ENCODE results near the gene PRR5L.

The PRR5L gene

DNA sequence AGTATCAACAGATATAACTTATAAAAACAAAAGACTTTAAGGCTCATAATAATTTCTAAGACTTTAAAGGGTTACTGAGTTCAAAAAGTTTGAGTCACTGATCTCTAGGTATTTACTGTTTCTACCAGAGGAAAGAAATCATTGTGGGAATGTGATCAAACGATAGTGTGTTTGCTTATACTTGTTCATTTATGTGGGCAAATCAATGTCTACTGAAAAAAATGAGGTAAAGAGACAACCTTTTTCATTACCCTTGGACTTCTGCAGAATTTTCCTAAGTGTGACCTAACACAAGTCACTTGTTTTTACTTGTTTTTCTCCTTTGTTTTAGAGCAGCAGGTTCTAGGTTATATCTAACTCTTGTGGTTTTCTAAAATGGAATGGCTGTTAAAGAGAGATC, 65.4 kb downstream of the PRR5L start:
- no peaks in the 10 kb centered on the region for H3K36me3 ChIP-seq (ENCODE audit: control insufficient read depth, low read length)
- TF ChIP-seq EZH2phosphoT487 (IDR thresholded peaks at IDR 0.05; ENCODE audit: borderline replicate concordance, low read length) = no peak
- TF ChIP-seq, protein P1, sequence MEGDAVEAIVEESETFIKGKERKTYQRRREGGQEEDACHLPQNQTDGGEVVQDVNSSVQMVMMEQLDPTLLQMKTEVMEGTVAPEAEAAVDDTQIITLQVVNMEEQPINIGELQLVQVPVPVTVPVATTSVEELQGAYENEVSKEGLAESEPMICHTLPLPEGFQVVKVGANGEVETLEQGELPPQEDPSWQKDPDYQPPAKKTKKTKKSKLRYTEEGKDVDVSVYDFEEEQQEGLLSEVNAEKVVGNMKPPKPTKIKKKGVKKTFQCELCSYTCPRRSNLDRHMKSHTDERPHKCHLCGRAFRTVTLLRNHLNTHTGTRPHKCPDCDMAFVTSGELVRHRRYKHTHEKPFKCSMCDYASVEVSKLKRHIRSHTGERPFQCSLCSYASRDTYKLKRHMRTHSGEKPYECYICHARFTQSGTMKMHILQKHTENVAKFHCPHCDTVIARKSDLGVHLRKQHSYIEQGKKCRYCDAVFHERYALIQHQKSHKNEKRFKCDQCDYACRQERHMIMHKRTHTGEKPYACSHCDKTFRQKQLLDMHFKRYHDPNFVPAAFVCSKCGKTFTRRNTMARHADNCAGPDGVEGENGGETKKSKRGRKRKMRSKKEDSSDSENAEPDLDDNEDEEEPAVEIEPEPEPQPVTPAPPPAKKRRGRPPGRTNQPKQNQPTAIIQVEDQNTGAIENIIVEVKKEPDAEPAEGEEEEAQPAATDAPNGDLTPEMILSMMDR (IDR thresholded peaks at IDR 0.05; ENCODE audit: low read depth, low read length, poor library complexity, severe bottlenecking) = no peak
- no peaks in the 10 kb centered on the region for H3K79me2 ChIP-seq (ENCODE audit: control insufficient read depth, low read length)
- no peak overlapping the region for H3K4me2 ChIP-seq (ENCODE audit: low read length)
- H3F3A ChIP-seq (ENCODE audit: control insufficient read depth, insufficient read depth) = no peaks in the 10 kb centered on the region
- H3K27ac ChIP-seq (ENCODE audit: low read depth, low read length) = no peak overlapping the region
- H4K20me1 ChIP-seq (ENCODE audit: control insufficient read depth, insufficient read depth, low read depth, low read length) = no peaks in the 10 kb centered on the region
- no peaks in the 10 kb centered on the region for H3K9me2 ChIP-seq (replicated peaks; ENCODE audit: control insufficient read depth, low read length)
- peaks cover 24% of the 10 kb centered on the region for H3K27me3 ChIP-seq (ENCODE audit: control insufficient read depth, low read length)
- no peak overlapping the region for H3K4me3 ChIP-seq (ENCODE audit: low read length)
- H3K9me3 ChIP-seq (ENCODE audit: control insufficient read depth, insufficient read depth, low read length) = no peaks in the 10 kb centered on the region
- peaks cover 8% of the 10 kb centered on the region for H3K4me1 ChIP-seq (ENCODE audit: control insufficient read depth, low read length)

DNA sequence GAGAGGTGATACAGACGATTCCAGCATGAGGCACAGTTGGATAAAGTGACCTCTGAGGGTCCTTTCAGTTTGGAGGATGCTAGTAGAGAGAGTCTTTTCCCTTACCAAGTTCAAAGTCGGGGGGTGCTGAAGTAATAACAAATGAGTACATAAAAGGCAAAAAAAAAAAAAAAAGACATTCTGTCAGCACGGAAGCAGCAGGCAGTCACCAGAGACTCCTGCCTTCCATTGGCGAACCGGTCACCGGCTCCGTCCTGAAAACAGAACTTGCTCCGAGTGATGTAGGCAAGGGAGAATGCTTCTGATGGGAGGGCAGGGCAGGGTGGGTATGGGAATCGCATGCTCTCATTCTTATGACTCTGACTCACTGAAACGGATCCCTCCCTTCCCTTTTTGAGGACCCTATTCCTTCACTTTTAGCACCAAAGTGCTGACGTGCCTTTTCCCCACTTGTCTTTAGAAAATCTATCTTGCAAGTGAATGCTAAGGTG, 65.9 kb downstream of the PRR5L start:
- Histone ChIP-seq H4K20me1 (ENCODE audit: control insufficient read depth, insufficient read depth, low read depth, low read length) (no peaks in the 10 kb centered on the region), H3F3A (ENCODE audit: control insufficient read depth, insufficient read depth) (no peaks in the 10 kb centered on the region), H3K27ac (ENCODE audit: low read depth, low read length) (no peak overlapping the region), H3K4me2 (ENCODE audit: low read length) (no peak overlapping the region), H3K9me2 (replicated peaks; ENCODE audit: control insufficient read depth, low read length) (no peaks in the 10 kb centered on the region), H3K27me3 (ENCODE audit: control insufficient read depth, low read length) (peaks cover 24% of the 10 kb centered on the region), H3K79me2 (ENCODE audit: control insufficient read depth, low read length) (no peaks in the 10 kb centered on the region), H3K4me1 (ENCODE audit: control insufficient read depth, low read length) (peaks cover 8% of the 10 kb centered on the region), H3K9me3 (ENCODE audit: control insufficient read depth, insufficient read depth, low read length) (no peaks in the 10 kb centered on the region), H3K4me3 (ENCODE audit: low read length) (no peak overlapping the region), H3K36me3 (ENCODE audit: control insufficient read depth, low read length) (no peaks in the 10 kb centered on the region)
- TF ChIP-seq EZH2phosphoT487 (IDR thresholded peaks at IDR 0.05; ENCODE audit: borderline replicate concordance, low read length) = no peak
- TF ChIP-seq, protein P1 (IDR thresholded peaks at IDR 0.05; ENCODE audit: low read depth, low read length, poor library complexity, severe bottlenecking) = no peak

DNA sequence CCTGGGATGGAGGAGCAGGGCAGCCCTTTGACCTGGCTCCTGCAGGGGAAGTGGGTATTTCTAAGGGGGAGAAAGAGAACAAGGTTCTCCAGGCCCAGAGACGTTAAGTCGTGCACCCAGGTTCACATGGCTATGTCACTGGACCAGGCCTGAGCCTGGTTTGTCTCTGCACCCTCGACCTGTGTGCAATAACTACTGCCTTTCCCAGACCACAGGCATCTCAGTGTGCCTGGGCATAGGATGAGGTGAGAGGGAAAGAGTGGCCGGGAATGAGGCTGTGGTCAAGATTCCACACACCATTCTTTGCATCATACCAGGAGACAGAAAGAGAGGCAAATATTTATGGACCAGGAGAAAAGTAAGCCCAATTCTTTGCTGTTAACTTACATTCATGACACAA, 66.8 kb downstream of the PRR5L start:
- H3K4me3 ChIP-seq (ENCODE audit: low read length) = no peak overlapping the region
- no peaks in the 10 kb centered on the region for H3K36me3 ChIP-seq (ENCODE audit: control insufficient read depth, low read length)
- no peaks in the 10 kb centered on the region for H3F3A ChIP-seq (ENCODE audit: control insufficient read depth, insufficient read depth)
- no peak overlapping the region for H3K4me2 ChIP-seq (ENCODE audit: low read length)
- no peaks in the 10 kb centered on the region for H3K9me2 ChIP-seq (replicated peaks; ENCODE audit: control insufficient read depth, low read length)
- H3K27me3 ChIP-seq (ENCODE audit: control insufficient read depth, low read length) = peaks cover 20% of the 10 kb centered on the region
- peaks cover 8% of the 10 kb centered on the region for H3K4me1 ChIP-seq (ENCODE audit: control insufficient read depth, low read length)
- H3K9me3 ChIP-seq (ENCODE audit: control insufficient read depth, insufficient read depth, low read length) = no peaks in the 10 kb centered on the region
- no peak overlapping the region for H3K27ac ChIP-seq (ENCODE audit: low read depth, low read length)
- TF ChIP-seq, protein P1 (IDR thresholded peaks at IDR 0.05; ENCODE audit: low read depth, low read length, poor library complexity, severe bottlenecking) = no peak
- TF ChIP-seq EZH2phosphoT487 (IDR thresholded peaks at IDR 0.05; ENCODE audit: borderline replicate concordance, low read length) = no peak
- no peaks in the 10 kb centered on the region for H3K79me2 ChIP-seq (ENCODE audit: control insufficient read depth, low read length)
- no peaks in the 10 kb centered on the region for H4K20me1 ChIP-seq (ENCODE audit: control insufficient read depth, insufficient read depth, low read depth, low read length)
